NCI-H2107 treated with DMSO at 0.1 percent for 48 hours (cell line): ENCODE results near the gene PCP4.

Source experiments
- DNase-seq: peaks from one replicate; lab custom pipeline; 2025; ENCODE audit not compliant: unreplicated experiment; lab: John Stamatoyannopoulos, UW

The PCP4 gene

DNA sequence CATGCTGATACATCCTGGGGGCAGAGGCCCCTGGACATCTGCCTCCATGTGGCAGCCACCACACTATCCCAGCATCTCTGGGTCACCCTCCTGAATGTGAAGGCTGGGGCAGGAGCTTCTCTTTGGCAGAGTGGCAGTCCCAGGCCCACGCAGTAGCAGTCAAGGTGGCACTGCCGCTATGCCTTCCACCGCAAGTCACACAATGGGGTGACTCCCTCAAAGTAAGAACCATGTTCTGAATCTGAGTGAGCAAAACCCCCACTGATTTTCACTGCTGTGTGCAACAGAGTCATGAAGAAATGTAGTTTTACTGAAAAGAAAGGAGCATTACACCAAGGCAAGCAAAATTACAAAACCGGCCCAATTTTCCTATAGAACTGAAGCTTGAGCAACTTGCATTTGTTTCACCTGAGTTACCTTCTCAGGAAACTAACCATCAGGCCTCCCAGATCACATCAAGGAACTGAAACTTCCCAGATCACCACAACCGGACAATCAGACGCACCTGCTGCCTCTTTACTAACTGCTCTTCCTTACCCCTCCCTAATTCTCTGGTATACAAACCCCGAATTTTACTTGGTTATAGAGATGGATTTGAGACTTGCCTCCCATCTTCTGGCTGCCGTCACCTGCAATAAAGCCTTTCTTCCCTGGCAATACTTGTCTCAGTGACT lies 102.6 kb downstream of the PCP4 start:
- DNase-seq, result no peak

DNA sequence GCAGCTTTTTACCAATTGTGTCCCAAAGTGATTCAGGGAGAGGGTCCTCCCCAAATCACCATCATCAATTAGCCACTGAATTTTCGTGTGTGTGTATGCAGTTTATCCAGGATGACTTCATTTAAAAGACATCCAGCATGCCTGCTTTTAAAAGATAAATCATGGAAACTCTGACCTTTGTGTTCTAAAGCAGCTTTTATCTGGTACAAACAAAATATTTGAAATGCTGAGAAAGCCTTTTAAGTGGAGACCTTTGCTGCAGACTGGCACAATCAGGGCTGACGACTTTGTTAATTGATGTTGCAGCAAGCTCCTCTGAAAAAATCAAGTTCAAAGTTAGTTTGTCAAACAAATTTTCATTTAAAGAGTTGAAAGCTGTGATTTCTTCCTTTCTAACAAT lies 104.7 kb downstream of the PCP4 start:
- no peak for DNase-seq

DNA sequence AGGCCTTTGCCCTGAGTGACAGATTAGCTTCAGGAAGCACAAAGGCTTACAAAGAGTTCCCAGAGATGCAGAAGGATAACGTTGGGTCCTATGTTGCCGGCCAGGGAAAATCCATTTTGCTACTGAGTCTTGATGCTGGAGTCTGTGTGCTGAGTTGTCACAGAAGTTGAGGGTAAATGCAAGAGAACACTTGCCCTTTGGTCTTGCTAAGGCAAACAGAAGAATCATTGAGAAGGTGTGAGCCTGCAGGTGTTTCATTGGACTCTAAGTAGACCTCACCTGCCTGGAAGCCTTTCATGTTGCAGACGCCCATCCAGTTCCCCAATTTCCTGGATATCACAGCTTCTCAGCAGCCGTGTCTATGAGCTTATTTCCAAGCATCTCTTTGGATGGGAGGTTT lies 105.2 kb downstream of the PCP4 start:
- DNase-seq, result no peak

DNA sequence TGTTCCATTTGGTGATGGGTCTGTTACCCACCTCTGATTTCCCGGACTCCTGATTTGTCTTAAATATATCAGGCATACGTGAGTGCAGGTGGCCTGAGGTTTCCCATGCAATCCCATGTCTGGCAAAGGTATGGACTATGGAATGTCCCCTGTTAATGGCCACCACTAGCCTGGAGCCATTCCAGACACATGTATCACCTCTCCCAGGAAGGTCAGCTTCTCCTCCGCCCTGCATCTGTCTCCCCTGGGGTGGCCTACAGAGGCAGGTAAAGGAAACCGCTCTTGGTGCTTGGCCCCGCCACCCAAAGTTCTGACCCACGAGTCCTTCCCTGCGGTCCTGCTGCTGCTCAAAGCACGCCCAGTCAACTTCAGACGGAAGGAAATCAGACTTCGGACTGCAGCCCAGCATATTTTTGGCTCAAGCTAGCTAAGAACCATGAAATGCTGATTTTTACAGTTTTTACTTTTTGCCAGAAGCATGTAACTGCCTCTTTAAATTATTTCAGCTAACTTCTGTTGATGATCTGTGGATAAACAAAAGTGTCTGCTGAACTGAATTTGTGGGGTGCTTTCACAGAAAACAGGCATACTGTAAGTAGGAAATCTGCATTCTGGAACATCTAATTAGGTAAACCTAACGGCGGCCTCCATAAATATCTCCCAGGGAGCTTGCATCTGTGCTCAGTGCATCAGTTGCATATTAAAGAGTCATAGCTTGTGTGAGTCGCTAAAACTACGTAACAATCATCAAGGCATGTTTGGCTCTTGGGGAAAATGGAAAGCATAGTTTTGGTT lies 105.9 kb downstream of the PCP4 start:
- DNase-seq, result no peak

- no peak for DNase-seq
Observed at GRCh38 chr21:39976800-39977199, 109.6 kb downstream of the PCP4 start.
